Mammary epithelial cell (primary cell): Measurements from ENCODE around the gene KCNK15.

ENCODE experiments used
- CTCF ChIP-seq, 2 donors: IDR thresholded peaks in 1 of 2; conservative IDR thresholded peaks in 1 of 2; 2 replicates each; pipeline ENCODE4 v1.5.1; 2011 to 2012; ENCODE audit warnings: inconsistent platforms in 2 of 2, low read length in 2 of 2, mild to moderate bottlenecking in 2 of 2, control low read depth in 1 of 2, low read depth in 1 of 2; ENCODE audit not compliant: insufficient read depth in 1 of 2; ENCODE audit errors: extremely low read depth in 1 of 2
- EZH2 ChIP-seq: IDR thresholded peaks from 2 replicates; pipeline ENCODE4 v1.6.1; 2012; ENCODE audit warnings: low read length, inconsistent platforms, borderline replicate concordance

- TF ChIP-seq CTCF (conservative IDR thresholded peaks at IDR 0.05 in 1 of 2, IDR thresholded peaks at IDR 0.05 in 1 of 2; ENCODE audit: extremely low read depth in 1 of 2, insufficient read depth in 1 of 2, low read depth in 1 of 2, low read length in 2 of 2) (no peak), EZH2 (no peak)
Measured at GRCh38 chr20:44739942-44740341, 5.7 kb upstream of the KCNK15 start.
